ENCODE data around the gene ZNF432. TPM values are rescaled to one million over a fixed set of nuclear protein-coding genes. Genes with fewer than 3 reads are reported as not detected.

The ZNF432 gene
- total and polyA plus RNA-seq, 2 of the 13 experiments (the other 11 are each of a cell fraction or from before 2014, with no cell fraction given) = 4.1 to 8.7 TPM

GRCh38 chr19:52048555-52049501 is at the start of gene ZNF432 (continued):
- peak; percentile 90 for TF ChIP-seq ARID4A (CRISPR knock-in tag; IDR thresholded peaks at IDR 0.05; ENCODE audit: borderline replicate concordance)
- TF ChIP-seq, protein P1, sequence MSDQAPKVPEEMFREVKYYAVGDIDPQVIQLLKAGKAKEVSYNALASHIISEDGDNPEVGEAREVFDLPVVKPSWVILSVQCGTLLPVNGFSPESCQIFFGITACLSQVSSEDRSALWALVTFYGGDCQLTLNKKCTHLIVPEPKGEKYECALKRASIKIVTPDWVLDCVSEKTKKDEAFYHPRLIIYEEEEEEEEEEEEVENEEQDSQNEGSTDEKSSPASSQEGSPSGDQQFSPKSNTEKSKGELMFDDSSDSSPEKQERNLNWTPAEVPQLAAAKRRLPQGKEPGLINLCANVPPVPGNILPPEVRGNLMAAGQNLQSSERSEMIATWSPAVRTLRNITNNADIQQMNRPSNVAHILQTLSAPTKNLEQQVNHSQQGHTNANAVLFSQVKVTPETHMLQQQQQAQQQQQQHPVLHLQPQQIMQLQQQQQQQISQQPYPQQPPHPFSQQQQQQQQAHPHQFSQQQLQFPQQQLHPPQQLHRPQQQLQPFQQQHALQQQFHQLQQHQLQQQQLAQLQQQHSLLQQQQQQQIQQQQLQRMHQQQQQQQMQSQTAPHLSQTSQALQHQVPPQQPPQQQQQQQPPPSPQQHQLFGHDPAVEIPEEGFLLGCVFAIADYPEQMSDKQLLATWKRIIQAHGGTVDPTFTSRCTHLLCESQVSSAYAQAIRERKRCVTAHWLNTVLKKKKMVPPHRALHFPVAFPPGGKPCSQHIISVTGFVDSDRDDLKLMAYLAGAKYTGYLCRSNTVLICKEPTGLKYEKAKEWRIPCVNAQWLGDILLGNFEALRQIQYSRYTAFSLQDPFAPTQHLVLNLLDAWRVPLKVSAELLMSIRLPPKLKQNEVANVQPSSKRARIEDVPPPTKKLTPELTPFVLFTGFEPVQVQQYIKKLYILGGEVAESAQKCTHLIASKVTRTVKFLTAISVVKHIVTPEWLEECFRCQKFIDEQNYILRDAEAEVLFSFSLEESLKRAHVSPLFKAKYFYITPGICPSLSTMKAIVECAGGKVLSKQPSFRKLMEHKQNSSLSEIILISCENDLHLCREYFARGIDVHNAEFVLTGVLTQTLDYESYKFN (CRISPR knock-in tag; conservative IDR thresholded peaks at IDR 0.05) = 0 out of 2 replicates have a peak, but pooled peaks have one; percentile 32
- TF ChIP-seq HDAC2 (CRISPR knock-in tag; IDR thresholded peaks at IDR 0.05) = peak; percentile 53; the same call in 1 of the 2 replicates
- peak; percentile 43; the same call in 1 of the 2 replicates for TF ChIP-seq ELF3 (CRISPR knock-in tag; IDR thresholded peaks at IDR 0.05)
- peak; percentile 67 for TF ChIP-seq HCFC1 (IDR thresholded peaks at IDR 0.05; ENCODE audit: low read depth, low read length)
- TF ChIP-seq MTF1 (CRISPR knock-in tag; IDR thresholded peaks at IDR 0.05) = peak; percentile 43; the same call in 1 of the 2 replicates
- 0 out of 2 replicates have a peak, but pooled peaks have one; percentile 10 for TF ChIP-seq ZMYM3 (CRISPR knock-in tag; IDR thresholded peaks at IDR 0.05)
- peak; percentile 57; the same call in 1 of the 2 replicates for TF ChIP-seq ZNF768 (CRISPR knock-in tag; IDR thresholded peaks at IDR 0.05)
- peak; percentile 68; the same call in 1 of the 2 replicates for TF ChIP-seq MYPOP (CRISPR knock-in tag; IDR thresholded peaks at IDR 0.05)
- TF ChIP-seq ZC3H13 (CRISPR knock-in tag; IDR thresholded peaks at IDR 0.05) = peak; percentile 52; the same call in 1 of the 2 replicates
- 0 out of 2 replicates have a peak, but pooled peaks have one; percentile 33 for TF ChIP-seq U2AF2 (IDR thresholded peaks at IDR 0.05; ENCODE audit: low read depth, low read length)
- TF ChIP-seq, protein P2, sequence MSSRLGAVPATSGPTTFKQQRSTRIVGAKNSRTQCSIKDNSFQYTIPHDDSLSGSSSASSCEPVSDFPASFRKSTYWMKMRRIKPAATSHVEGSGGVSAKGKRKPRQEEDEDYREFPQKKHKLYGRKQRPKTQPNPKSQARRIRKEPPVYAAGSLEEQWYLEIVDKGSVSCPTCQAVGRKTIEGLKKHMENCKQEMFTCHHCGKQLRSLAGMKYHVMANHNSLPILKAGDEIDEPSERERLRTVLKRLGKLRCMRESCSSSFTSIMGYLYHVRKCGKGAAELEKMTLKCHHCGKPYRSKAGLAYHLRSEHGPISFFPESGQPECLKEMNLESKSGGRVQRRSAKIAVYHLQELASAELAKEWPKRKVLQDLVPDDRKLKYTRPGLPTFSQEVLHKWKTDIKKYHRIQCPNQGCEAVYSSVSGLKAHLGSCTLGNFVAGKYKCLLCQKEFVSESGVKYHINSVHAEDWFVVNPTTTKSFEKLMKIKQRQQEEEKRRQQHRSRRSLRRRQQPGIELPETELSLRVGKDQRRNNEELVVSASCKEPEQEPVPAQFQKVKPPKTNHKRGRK (CRISPR knock-in tag; IDR thresholded peaks at IDR 0.05) = no peak
- TF ChIP-seq ATF1 (CRISPR knock-in tag; IDR thresholded peaks at IDR 0.05) = peak; percentile 58; the same call in 1 of the 2 replicates
- 0 out of 2 replicates have a peak, but pooled peaks have one; percentile 57 for TF ChIP-seq YEATS2 (CRISPR knock-in tag; IDR thresholded peaks at IDR 0.05; ENCODE audit: borderline replicate concordance)
- TF ChIP-seq ZIK1 (CRISPR knock-in tag; IDR thresholded peaks at IDR 0.05; ENCODE audit: borderline replicate concordance, low read depth) = 0 out of 2 replicates have a peak, but pooled peaks have one; percentile 16
- peak; percentile 86 for TF ChIP-seq PHF8 (CRISPR knock-in tag; IDR thresholded peaks at IDR 0.05)
- TF ChIP-seq NKX3-1 (CRISPR knock-in tag; IDR thresholded peaks at IDR 0.05) = peak; percentile 77
- peak; percentile 54; the same call in 1 of the 2 replicates for TF ChIP-seq ZNF891 (CRISPR knock-in tag; IDR thresholded peaks at IDR 0.05)
